Activated effector memory CD4-positive, alpha-beta T cell treated with anti-CD3 and anti-CD28 coated beads, Interleukin-2, amount 50 U/mL, for 16 hours (primary cell): ENCODE measurements around the gene TRIM39.

Experiments used
- DNase-seq: peaks from one replicate; pipeline ENCODE4 v3.0.0-alpha.2; 2020

The TRIM39 gene

DNA sequence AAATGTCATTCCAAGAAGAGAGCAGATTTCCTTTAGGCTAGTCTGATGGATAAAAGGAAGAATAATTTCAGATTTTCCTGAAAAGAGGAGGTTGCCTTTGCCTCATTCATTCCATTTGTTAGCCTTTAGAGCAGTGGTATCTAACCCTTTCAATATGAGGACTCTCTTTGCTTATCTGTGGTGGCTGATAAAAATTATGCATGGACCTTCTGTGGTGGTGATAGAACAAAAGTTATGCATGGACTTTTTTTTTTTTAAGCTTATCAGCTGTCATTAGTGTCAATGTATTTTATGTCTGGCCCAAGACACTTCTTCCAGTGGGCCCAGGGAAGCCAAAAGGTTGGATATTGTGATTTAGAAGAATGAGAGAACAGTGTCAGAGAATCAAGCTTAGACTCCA lies 1.7 kb downstream of the TRIM39 start:
- no peak for DNase-seq

DNA sequence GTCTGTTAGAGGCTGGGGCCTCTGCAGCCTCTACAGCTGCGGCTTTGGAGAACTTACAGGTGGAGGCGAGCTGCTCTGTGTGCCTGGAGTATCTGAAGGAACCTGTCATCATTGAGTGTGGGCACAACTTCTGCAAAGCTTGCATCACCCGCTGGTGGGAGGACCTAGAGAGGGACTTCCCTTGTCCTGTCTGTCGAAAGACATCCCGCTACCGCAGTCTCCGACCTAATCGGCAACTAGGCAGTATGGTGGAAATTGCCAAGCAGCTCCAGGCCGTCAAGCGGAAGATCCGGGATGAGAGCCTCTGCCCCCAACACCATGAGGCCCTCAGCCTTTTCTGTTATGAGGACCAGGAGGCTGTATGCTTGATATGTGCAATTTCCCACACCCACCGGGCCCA lies 2.6 kb downstream of the TRIM39 start:
- DNase-seq: no peak

DNA sequence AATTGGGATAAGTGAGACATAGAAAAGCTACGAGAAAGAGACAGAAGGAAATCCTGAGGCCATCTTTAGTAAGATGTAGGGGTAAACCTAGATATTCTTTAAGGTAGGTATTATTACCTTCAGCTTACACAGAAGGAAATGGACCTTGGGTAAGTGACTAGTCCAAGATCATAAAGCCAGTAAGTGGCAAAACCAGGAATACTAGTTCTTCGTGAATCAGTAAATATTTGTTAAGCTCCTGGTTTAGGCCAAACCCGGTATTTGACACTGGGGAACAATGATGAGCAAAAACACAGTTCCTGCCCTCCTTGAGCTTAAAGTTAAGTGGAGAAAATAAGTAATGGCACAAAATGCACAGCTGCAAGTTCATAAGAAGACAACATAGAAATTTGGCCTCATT lies 5.3 kb downstream of the TRIM39 start:
- no peak for DNase-seq

DNA sequence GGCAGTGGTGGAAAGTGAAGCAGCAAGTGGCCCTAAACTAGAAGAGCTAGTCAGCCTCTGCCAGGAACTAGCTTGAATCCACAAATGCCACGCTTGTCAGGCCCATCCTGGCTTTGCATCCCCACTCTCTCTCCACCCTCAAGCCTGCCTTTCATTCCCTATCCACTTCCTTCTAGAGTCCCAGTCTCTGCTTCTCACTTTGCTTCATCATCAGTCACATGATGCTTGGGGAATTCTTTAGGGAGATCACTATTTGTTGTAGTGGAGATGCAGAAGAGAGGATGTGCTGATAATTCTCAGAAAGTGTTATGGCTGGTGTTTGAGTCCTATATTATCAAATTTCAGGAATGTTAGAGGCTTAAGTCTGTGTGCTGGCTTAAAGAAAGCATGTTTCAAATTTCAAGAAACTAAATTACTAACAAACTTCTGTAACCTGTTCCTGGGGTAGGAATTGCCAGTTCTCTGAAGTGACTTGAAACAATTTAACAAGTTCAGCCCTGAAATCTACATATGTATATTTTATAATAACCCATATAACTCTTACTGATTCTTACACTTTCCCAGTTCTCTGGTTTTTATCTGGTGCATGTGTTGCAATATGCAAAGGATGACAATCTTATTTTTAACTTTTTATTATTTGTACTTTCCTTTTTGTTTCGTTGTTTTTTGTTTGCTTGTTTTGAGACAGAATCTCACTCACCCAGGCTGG lies 7.5 kb downstream of the TRIM39 start:
- no peak for DNase-seq

DNA sequence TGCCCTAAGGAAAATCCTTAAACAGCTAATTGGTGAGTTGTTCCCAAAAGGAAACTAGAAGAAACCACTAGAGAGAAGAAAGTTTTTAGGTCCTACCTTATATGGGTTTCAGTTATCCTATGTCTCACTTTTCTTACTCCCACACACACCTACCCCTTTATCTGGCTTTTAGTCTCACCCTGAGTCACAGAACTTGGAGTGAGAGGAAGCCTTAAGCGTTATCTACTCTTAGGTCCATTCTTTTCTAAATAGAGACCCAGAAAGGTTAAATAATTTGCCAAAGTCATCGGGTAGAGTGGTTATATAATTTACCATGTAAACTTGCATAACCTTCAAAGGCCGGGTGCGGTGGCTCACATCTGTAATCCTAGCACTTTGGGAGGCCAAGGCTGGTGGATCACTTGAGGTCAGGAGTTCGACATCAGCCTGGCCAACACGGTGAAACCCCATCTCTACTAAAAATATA lies 13.9 kb downstream of the TRIM39 start:
- DNase-seq: no peak

DNA sequence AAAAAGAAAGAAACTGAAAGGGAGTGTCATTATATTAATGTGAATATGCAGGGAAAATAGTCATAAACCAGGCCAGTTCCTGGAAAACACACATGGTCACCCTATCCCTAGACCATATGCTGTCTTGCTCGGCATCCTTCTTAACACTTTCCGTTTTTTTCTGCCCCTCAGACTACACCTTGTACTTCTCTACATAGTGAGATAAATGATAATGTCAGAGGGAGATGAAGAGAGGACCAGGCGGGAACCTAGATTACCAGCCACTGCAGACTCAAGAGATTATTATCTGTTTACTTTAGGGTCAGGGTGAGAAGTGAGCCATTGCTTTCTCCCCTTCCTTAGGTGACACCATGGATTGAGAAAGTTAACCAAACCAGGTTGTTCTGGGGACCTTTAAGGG lies 14.5 kb downstream of the TRIM39 start:
- DNase-seq: no peak

DNA sequence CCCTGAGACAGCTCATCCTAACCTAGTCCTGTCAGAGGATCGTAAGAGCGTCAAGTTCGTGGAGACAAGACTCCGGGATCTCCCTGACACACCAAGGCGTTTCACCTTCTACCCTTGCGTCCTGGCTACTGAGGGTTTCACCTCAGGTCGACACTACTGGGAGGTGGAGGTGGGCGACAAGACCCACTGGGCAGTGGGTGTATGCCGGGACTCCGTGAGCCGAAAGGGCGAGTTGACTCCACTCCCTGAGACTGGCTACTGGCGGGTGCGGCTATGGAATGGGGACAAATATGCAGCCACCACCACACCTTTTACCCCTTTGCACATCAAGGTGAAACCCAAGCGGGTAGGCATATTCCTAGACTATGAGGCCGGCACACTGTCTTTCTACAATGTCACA lies 15.0 kb downstream of the TRIM39 start:
- DNase-seq: no peak

DNA sequence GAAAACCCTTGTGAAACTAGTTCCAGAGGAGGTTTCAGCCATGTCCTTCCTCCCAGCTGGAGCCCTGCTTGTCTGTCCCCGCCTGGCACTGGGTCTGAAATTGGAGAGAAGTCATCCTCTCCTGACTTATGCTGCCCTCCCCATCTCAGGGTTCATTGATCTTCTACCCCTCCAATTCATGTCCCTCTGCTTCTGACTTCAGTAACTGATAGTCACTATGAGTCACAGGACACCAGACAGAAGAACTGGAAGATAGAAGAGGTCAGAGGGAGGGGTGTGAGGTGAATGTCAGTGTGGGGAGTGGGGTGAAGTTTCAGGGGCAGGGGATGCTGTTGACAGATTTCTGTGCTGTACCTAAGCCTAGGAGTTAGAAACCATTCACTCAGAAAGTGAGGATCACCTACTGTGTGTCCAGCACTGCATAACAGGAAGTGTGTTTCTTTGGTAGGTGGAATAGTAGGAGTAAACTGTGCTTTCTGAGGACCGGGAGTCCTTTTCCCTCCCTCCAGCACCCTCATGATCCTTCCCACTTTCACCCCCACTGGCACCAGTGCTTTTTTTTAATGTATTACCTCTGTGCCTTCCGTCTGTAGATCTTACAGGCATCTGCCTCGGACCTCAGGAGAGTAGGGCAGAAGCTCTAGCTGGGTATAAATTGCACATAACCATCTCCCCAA lies 17.6 kb downstream of the TRIM39 start:
- no peak for DNase-seq

DNA sequence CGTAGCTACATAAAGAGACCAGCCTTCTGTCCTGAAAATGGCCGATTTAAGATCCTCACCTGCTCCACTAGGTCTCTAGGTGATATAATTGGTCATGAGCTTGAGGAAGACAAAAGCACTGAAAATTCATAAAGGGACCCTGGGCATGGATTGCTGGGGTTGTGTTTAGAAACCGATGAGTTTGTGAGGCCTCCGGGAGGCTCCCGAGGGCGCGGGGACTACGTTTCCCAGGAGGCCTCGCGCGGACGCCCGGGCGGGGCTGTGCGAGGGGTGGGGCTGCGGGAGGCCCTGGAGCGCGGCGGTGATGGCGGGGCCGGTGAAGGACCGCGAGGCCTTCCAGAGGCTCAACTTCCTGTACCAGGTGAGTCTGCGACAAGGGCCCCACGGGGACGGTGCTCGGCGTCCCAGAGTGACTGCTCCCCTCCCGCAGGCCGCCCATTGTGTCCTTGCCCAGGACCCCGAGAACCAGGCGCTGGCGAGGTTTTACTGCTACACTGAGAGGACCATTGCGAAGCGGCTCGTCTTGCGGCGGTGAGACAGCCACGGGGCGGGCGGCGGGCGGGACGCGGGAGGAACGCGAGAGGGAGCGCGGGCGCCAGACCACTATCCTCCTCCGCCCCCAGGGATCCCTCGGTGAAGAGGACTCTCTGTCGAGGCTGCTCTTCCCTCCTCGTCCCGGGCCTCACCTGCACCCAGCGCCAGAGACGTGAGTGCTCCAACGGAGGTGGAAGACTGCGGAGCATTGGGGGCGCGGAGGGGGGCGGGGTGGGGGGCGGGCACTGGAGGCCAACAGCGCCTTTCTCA lies 18.3 kb downstream of the TRIM39 start, which contains the start of gene RPP21:
Gene RPP21, plus strand, starts transcription at position 289 of the 804 bp plus-strand sequence. Its CDS starts 16 bp downstream, at position 305.
- DNase-seq: peak; percentile 96

DNA sequence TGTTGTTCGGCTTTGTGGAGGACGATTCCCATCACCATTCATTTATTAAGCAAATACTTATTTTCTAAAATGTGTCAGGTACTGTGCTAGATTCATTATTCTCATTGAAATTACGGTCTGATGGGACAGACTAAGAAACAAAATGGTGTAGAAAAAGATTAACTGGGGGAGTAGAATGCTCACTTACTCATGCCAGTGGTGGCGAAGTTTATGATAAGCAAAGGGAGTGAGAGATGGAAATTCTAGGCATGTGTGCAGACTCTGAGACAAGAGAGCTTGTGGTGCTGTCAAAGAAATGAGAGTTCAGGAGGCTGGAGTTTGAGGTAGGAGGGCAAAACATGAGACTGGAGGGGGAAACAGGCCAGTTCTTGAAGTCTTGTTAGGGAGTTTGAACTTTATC lies 19.1 kb downstream of the TRIM39 start:
- no peak for DNase-seq

DNA sequence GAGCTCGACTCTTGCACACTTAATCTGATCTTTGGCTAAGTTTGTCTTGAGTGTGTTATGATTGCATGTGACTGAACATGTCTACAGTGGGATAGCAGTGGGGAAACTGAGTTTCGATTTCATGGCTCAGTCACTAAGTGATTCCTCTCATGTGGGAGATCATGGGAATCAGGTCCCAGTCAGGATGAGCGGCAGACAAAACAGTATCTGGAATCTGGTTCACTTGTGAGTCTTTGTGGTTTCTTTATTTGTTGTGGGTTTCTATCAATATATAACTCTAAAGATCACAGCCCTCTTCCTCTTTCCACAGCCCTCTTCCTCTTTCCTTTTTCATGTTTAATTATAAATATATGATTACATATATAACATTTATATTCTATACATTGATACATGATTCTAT lies 22.2 kb downstream of the TRIM39 start:
- no peak for DNase-seq

DNA sequence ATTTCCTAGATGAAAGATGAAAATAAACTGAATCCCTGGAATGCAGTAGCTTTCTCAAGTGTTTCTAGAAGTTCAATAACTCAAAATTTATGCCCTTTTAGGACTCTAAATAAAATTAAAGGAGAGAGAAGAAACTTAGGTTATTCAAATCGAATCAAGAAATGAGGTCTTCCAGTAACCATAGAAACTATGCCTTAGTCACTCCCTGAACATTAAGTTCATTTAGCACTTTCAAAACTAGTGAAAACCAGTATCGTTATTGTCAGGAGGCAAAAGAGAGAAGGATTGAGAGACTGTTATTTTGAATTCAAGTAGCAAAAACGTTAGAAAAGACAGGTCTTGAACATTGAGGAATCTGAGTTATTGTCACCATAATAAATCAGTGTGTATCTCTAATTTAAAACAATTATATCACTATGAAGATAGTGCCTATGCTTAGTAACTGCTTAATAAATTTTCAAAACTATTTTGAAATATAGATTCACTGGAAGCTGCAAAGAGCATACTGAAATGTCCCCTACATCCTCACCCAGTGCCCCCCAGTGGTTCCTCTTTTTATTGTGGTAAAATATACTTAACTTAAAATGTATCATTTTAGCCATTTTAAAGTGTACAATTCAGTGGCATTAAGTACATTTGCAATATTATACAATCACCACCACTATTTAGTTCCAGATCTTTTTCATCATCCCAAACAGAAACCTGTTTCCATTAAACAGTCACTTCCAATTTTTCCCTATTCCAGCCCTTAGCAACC lies 22.9 kb downstream of the TRIM39 start:
- DNase-seq: no peak

DNA sequence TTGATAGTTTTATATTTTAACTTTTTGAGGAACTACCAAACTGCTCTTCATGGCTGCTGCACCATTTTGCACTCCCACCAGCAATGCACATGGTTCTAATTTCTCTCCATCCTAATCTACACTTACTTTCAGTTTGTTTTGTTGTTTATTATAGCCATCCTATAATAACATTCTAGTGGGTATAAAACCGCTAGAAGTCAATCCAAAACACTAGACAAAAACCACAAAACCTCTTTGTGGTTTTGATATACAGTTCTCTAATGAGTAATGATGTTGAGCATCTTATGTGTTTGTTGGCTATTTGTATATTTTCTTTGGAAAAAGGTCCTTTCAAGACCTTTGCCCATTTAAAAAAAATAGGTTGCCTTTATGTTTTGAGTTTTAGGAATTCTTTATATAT lies 23.8 kb downstream of the TRIM39 start:
- DNase-seq: no peak

DNA sequence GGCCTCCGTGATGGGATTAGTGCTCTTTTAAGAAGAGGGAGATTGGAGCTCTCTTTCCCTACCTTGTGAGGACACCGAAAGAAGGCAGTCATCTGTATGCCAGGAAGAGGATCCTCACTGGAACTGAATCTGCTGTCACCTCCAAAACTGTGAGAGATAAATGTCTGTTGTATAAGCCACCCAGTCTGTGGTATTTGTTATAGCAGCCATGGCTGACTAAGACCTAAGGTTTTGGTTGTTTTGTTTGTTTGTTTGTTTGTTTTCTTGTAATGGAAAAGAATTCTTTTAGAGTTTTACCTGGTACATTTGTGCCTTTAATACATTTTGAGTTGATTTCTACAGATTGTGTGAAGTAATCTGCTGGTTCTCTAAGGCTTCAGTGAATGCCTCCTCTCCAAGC lies 25.8 kb downstream of the TRIM39 start:
- DNase-seq: no peak

DNA sequence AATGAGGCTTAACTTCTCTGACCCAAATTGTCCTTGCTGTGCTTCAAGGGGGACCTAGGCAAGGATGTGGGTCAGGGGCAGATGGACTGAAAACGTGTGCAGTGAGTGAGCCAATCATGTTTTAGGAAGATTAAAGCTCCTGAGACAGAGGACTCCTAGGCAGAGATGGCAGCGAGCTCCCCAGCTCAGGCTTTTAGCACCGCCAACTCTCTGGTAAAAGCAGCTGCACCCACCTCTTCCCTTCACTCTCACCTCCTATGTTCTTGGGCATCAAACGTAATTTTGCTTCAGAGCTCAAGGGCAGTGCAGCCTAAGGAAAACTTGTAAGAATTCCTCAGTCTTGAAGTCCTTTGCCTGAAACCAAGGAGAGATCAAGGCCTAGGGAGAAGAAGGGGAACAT lies 28.6 kb downstream of the TRIM39 start:
- DNase-seq: no peak

DNA sequence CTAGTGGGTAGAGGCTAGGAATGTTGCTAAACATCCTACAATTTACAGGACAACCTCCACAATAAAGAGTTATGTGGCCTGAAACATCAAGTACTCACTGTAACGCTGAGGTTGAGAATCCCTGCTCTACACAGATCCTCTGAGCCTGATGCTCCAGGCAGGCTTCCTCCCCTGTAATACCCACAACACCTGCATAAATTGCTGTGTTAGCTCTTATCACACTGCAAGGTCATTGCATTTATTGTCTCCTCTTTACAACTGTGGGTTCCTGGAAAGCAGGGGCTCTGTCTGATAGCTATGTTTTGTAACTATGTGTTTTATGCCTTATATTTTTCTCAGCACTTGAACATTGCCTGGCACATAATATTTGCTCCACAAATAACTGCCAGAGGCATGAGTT lies 29.8 kb downstream of the TRIM39 start:
- DNase-seq: no peak

DNA sequence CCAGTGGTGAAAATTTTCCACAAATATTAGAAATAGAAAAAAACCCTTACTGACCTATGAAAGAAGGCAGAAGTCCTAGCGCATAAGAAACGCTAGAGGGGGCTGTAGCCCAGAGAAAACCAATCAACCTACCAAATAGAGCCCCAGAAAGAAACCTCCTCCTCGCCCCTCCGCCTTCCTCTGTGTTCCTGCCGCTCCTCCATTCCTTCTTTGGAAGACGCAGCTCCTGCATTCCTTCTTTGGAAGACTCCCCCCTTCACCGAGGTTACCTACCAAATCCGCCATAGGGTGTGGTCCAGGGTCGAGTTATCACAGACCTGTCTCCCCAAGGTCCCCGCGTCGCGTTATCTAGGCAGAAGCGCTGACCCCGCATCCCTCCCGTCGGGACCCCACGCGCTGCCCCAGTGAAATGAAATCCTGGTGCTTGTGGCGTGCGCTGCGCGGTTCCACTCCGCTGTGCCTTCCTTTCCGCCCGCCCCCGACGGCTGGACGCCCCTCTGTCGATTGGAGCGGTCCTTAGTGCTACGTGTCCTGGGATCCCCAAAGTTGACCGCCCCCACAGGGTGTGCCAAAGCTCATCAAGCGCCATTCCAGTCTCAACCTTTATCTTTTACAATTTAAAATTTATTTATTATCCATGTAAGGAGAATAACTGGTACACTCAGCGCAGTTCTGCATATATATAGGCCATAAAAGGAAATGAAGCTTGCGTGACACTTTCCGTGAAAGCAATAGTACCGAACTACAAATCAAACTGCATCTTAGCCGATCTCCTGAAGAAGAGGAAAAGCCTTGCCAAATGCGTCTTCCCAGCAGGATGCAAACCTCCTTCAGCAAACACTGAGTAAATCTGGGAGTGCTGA lies 31.2 kb downstream of the TRIM39 start:
- peak; percentile 80 for DNase-seq

DNA sequence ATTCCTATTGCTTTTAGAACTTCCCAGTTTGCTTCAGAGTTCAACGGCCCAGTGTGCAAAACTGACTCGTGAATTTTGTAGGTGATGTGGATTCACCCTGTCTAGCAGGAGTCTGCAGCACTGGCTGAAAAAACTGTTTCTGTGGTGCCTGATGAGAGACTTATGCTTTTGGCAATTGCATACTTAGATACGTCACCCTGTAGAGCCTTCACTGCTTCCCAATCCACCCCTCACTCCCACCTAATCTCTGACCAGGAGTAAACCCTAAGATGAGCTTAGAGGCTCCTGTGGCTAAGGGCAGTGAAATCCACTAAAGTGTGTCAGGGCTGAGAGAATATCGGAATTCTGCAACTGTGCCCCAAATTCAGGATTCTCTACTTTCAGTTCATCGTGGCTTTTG lies 32.5 kb downstream of the TRIM39 start:
- DNase-seq: no peak

DNA sequence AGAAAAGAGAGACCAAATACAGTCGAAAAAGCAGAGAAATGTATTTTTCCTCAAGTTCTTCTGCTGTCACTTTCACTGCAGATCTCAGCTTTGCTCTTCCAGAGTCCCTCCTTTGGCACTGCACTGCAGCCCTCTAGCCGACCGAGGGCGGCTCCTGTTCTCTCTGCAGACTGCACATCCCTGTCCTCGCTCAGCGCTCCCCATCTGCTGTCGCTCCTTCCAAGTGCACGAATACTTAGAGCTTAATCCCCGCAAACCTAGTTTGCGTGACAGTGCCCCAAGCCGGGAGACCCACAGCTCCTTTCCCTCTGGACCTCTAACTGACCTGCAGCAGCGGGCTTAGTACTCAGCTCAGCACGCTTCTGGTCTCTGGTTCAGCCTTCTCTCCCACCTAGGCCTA lies 33.4 kb downstream of the TRIM39 start:
- no peak for DNase-seq

DNA sequence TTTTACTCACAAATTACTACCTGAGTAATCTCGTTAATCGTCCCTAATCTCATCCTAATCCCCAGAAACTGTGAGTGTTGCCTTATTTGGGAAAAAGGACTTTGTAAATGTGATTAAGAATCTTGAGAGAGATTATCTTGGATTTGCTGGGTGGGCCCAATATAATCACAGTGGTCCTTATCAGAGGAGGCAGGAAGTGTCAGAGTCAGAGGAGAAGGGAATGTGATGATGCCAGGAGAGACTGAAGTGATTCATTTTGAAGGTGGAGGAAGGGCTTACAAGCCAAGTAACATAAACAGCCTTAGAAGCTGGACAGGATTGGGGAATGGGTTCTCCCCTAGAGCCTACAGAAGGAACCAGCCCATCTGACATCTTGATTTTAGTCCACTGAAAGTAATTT lies 34.9 kb downstream of the TRIM39 start:
- DNase-seq: no peak

DNA sequence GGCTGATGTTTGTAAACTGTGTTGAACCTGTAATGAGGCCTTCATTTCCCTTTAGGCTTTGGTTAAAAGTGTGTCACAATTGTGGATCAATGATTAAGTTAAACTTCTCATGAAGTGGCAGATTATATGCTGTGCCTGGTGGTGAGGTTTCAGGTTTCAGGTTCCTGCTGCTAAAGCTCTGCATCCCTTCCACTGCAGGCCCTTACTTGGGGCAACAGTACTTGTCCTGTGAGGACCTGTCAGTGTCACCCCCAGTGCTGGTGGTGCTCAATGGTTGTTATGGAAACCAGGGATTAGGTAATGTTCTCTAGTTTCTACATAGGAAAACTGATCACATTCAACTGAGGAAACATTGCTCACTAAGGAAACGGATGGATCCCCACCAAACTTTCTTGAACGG lies 36.7 kb downstream of the TRIM39 start:
- DNase-seq: no peak

DNA sequence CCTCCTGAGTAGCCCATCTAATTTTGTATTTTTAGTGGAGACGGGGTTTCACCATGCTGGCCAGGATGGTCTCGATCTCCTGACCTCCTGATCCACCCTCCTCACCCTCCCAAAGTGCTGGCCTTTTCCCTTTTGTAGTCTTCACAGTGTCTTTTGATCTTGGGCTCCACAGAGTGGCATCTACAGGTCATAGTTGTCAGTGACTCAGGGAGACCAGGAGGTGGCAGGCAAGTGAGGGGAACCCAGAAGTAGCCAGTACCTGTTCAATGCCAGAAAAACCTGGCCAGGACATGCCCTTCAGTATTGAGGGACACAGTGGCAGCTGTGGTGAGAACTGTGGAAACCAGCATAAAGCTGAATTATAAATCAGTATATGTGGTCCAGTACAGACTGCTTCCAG lies 37.9 kb downstream of the TRIM39 start:
- DNase-seq: no peak
